ENCODE results near the gene ACBD4. TPM values are rescaled to one million over a fixed set of nuclear protein-coding genes. Genes with fewer than 3 reads are reported as not detected.

The ACBD4 gene
- total and polyA plus RNA-seq, 2 of the 13 experiments (the other 11 are each of a cell fraction or from before 2014, with no cell fraction given): 16.1 to 26.9 TPM

GRCh38 chr17:45161288-45162024 lies 26.0 kb downstream of the ACBD4 start, which contains the start of gene HEXIM2 (continued):
- TF ChIP-seq SKIL (CRISPR knock-in tag; IDR thresholded peaks at IDR 0.05; ENCODE audit: borderline replicate concordance): no peak
- TF ChIP-seq, protein P1, sequence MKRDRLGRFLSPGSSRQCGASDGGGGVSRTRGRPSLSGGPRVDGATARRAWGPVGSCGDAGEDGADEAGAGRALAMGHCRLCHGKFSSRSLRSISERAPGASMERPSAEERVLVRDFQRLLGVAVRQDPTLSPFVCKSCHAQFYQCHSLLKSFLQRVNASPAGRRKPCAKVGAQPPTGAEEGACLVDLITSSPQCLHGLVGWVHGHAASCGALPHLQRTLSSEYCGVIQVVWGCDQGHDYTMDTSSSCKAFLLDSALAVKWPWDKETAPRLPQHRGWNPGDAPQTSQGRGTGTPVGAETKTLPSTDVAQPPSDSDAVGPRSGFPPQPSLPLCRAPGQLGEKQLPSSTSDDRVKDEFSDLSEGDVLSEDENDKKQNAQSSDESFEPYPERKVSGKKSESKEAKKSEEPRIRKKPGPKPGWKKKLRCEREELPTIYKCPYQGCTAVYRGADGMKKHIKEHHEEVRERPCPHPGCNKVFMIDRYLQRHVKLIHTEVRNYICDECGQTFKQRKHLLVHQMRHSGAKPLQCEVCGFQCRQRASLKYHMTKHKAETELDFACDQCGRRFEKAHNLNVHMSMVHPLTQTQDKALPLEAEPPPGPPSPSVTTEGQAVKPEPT (CRISPR knock-in tag; IDR thresholded peaks at IDR 0.05; ENCODE audit: low read depth): peak; percentile 28; the same call in 1 of the 2 replicates
- TF ChIP-seq XBP1 (CRISPR knock-in tag; IDR thresholded peaks at IDR 0.05): no peak; the same call in 1 of the 2 replicates
- peak; percentile 55; the same call in 1 of the 2 replicates for TF ChIP-seq ZNF614 (CRISPR knock-in tag; IDR thresholded peaks at IDR 0.05; ENCODE audit: borderline replicate concordance)
- TF ChIP-seq KLF13 (CRISPR knock-in tag; IDR thresholded peaks at IDR 0.05): peak; percentile 63; the same call in 1 of the 2 replicates
- no peak; the same call in 1 of the 2 replicates for TF ChIP-seq ZNF660 (CRISPR knock-in tag; IDR thresholded peaks at IDR 0.05; ENCODE audit: borderline replicate concordance, low read depth)
- peak; percentile 48 for TF ChIP-seq ARNTL (CRISPR knock-in tag; IDR thresholded peaks at IDR 0.05)
- TF ChIP-seq ZNF777 (CRISPR knock-in tag; IDR thresholded peaks at IDR 0.05): 0 out of 2 replicates have a peak, but pooled peaks have one; percentile 4
- TF ChIP-seq, protein P2, sequence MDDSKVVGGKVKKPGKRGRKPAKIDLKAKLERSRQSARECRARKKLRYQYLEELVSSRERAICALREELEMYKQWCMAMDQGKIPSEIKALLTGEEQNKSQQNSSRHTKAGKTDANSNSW (CRISPR knock-in tag; IDR thresholded peaks at IDR 0.05; ENCODE audit: borderline replicate concordance): no peak; the same call in 1 of the 2 replicates
- TF ChIP-seq TCF12 (IDR thresholded peaks at IDR 0.05): no peak
- TF ChIP-seq TCF12 (CRISPR knock-in tag; IDR thresholded peaks at IDR 0.05): peak; percentile 29; the same call in 1 of the 2 replicates
- TF ChIP-seq ZNF724P (CRISPR knock-in tag; IDR thresholded peaks at IDR 0.05; ENCODE audit: borderline replicate concordance): no peak; the same call in 1 of the 2 replicates
- 0 out of 2 replicates have a peak, but pooled peaks have one; percentile 64 for TF ChIP-seq ZNF674 (CRISPR knock-in tag; IDR thresholded peaks at IDR 0.05; ENCODE audit: low read depth)
- TF ChIP-seq ATRX (CRISPR knock-in tag; IDR thresholded peaks at IDR 0.05; ENCODE audit: borderline replicate concordance): no peak
- TF ChIP-seq ZNF619 (CRISPR knock-in tag; IDR thresholded peaks at IDR 0.05): peak; percentile 87; the same call in 1 of the 2 replicates
- TF ChIP-seq ZNF121 (CRISPR knock-in tag; IDR thresholded peaks at IDR 0.05): peak; percentile 33; the same call in 1 of the 2 replicates
- no peak for TF ChIP-seq NONO (IDR thresholded peaks at IDR 0.05)
- peak; percentile 91 for TF ChIP-seq NONO (CRISPR knock-in tag; conservative IDR thresholded peaks at IDR 0.05)
- no peak for TF ChIP-seq ZNF781 (CRISPR knock-in tag; IDR thresholded peaks at IDR 0.05; ENCODE audit: borderline replicate concordance, not compliant biosample characterization)
- TF ChIP-seq, protein P3, sequence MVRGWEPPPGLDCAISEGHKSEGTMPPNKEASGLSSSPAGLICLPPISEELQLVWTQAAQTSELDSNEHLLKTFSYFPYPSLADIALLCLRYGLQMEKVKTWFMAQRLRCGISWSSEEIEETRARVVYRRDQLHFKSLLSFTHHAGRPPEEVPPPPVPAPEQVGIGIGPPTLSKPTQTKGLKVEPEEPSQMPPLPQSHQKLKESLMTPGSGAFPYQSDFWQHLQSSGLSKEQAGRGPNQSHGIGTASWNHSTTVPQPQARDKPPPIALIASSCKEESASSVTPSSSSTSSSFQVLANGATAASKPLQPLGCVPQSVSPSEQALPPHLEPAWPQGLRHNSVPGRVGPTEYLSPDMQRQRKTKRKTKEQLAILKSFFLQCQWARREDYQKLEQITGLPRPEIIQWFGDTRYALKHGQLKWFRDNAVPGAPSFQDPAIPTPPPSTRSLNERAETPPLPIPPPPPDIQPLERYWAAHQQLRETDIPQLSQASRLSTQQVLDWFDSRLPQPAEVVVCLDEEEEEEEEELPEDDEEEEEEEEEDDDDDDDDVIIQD (CRISPR knock-in tag; IDR thresholded peaks at IDR 0.05; ENCODE audit: low read depth): peak; percentile 77
- no peak for TF ChIP-seq HOXA7 (CRISPR knock-in tag; IDR thresholded peaks at IDR 0.05)
